Daoy (cell line): Measurements from ENCODE around the gene NECAB2. TPM values are rescaled to one million over a fixed set of nuclear protein-coding genes. Genes with fewer than 3 reads are reported as not detected.

ENCODE experiments used
- DNase-seq: peaks from one replicate; pipeline ENCODE4 v3.0.0-alpha.2; 2015; ENCODE audit warnings: low read depth
- total RNA-seq: library from RNA; depleted of rRNA; stranded (reverse); fragments of >200 nt; shearing (Covaris generic); gene quantifications from 2 replicates; pipeline ENCODE4 v1.2.3, GENCODE V29; 2014

The NECAB2 gene
- total RNA-seq, 1 experiment from 2014 or later, result not detected

DNA sequence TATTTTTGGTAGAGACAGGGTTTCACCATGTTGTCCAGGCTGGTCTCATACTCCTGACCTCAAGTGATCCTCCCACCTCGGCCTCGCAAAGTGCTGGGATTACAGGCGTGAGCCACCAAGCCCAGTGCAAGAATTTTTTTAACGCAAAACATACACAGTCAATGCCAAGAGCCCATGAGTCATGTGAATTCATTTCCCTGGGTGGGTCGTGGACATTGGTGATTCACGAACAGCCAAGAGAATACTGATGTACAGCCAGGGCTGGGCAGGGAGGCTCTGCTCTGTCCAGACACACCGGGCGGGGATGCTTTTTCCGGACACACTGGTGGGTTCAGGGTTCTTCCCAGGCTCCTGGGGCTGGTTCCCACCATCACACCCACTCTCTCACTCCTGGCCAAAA is 56.8 kb downstream of the NECAB2 start:
- DNase-seq, result no peak

DNA sequence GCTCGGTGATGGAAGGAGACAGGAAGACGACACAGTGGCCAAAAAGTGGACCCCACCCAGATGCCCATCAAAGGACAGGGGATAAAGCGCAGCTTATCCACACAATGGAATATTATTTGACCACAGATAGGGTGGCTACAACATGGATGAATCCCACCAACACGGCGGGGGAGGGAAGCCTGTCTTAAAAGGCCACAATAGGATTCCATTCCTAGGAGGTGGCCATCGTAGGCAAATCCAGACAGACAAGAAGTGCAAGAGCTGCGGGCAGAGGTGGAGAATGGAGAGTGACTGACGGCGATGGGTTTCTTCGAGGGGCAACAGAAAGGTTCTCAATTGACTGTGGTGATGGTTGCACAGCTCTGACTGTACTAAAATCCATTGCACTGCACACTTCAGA is 58.6 kb downstream of the NECAB2 start:
- no peak for DNase-seq

DNA sequence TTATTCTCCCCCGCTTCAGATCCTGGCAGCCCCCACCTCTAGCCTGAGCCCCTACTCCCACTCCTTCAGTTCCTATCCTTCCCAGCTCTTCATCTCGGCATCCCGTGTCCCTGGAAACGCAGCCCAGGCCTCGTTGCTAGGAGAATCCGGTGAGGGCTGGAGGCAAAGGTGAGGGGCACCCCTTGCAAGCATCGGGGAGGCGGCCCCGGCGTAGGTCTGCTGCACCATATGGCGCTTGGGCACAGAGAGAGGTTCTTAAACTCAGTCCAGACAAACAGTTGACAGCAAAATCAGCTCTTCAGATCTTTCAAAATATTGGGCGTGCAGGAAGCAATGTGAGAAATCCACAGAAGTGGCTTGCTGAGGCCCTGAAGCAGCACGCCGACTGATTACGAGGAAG is 59.6 kb downstream of the NECAB2 start:
- no peak for DNase-seq

DNA sequence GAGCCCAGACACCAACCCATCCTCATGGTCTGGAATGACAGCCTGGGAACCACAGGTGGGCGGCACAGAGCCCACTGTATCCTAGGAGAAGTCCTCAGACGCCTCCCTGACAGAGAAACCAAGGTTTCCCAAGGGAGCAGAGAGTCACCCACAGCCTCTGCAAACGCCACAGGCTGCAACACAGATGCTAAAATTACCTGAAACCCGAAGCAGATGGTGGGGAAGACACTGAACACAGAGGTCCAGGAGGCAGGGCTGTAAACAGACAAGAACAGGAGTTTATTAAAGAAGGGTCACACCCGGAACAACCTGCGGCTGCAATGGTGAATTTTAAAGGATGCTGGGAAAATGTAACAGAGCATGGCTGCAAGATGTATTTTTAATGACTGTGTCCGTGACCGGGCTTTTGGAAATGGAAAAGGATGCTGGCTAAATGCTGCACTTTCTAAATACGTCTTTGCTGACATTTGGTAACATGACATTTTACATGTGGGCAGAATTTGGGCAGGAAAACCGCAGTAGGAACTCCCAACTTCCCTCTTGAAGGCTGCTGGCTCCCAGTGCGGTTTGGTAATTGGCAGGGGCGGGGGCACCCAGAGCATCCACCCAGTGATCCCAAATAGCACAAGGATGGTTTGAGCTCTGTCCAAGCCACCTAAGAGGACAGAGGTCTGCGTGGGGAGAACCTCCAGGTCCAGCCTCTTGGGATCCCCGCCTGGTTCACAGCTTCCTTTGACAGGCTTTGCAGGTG is 61.4 kb downstream of the NECAB2 start:
- no peak for DNase-seq

DNA sequence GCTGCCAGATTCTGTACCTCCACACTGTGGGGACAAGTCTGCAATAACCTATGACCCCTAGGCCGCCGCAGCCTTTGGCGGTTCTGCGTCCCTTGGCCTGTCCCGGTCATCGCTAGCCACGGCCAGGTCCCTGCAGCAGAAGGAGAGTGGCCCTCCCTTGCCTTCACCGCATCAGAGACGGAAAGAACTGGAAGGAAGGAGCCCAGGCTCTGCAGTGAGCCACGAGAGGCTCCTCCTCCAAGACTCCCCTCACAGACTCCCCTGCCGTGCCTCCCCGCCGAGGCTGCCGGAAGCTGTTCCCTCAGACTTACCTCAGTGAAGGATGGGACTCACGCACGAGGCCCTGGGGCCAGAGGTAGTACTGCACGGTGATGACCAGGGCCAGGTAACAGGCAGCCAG is 63.5 kb downstream of the NECAB2 start:
- DNase-seq, result no peak

DNA sequence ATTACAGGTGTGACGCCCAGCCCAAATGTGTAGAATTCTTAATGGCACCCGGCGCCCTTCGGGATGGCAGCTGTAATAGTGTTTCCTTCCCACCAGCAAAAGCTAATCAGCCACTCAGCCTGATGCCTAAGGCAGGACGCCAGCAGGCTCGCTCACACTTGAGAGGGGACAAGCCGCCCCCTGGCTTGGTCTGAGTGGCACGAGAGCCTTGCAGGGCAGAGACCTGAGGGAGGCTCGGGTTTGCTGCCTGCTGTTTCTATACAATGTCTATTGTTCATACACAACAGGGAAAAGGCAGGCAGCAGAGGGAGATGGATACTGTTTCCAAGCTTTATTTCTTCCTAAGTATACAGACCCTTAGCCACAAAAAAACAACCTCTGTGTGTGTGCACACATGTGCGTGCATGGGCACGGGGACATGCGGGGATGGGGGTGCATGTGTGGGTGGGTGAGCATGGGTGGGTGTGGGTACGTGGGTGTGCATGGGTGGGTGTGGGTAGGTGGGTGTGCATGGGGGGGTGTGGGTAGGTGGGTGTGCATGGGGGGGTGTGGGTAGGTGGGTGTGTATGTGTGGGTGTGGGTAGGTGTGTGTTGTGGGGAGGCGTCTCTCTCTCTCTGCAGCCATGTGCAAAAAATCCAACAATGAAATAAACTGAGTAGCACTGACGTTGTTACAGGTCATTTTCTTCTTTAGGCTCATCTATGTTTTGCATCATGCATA is 64.6 kb downstream of the NECAB2 start:
- DNase-seq, result no peak

DNA sequence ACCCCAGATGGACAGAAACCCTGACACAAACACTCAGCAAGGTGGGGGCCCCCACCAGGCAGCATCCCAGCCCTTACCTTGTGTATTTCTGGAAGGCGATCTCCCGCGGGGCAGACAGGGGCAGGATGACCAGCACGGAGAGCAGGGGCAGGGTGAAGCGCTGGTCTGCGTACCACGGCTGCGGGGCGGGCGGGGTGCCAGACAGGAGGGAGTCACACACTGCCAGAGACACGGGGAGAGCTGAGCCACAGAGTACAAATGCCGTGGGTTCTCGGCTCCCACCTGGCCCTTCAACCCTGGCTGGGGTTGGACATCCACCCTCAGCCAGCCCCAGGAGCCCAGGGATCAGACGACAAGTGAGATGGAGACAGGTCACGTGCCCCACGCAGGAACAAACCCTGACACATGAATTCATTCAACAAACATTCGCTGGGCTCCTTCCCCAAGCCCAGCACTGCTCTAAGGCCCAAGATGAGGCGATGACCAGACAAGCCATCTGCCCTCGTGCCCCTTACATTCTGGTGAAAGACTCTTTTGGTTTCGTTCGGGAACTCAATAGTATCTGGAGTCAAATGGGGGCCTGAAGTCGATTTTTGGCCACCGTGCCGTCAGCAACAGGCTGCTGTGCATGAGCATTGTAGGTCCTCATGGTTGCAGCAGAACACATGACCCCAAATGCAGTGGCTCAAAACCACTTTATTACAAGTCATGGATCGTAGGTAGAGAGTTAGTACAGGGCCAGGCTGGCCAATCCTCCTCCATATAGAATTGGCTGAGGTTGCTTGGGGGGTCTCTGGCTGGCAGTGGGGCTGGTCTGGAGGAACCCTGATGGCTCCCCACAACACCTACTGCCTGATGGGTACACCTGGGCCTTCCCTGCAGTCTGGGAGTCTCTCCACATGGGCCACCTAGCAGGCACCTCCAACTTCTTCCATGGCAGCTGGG is 65.5 kb downstream of the NECAB2 start:
- DNase-seq, result no peak

DNA sequence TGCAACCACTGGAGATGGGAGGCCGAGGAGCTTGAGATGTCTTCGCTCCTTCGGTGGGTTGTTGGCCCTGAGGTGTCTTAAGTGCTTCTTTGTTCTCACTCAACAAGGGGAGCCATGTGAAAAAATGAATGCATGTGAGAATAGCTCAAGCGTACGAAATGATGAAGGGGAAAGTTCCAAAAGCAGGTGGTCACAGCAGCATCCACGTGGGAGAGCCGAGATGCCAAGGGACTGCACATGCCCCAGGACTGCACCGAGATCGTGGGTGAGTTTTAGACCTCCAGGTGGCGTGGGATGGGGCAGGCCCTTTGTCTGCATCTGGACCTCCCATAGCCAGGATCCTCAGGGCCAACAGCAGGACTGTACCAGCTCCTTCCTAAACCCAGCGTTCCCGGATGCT is 66.5 kb downstream of the NECAB2 start:
- no peak for DNase-seq

DNA sequence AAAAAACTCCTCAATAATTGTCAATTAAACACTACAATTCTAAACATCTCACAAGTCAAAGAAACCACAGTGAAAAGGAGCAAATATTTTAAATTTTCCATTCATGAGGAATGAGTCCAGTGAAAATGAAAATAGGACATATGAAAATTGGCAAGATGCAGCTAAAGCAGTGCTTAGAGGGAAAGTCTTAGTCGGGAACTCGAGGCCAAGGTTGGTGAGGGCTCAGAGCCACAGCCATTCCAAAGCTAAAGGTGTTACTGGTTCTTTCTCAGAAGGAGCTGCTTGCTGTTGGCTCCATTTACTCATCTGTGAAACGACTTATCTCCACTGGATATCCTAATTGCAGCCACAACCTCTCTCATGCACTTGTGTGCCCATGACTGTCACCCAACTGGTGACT is 68.1 kb downstream of the NECAB2 start:
- DNase-seq, result no peak

DNA sequence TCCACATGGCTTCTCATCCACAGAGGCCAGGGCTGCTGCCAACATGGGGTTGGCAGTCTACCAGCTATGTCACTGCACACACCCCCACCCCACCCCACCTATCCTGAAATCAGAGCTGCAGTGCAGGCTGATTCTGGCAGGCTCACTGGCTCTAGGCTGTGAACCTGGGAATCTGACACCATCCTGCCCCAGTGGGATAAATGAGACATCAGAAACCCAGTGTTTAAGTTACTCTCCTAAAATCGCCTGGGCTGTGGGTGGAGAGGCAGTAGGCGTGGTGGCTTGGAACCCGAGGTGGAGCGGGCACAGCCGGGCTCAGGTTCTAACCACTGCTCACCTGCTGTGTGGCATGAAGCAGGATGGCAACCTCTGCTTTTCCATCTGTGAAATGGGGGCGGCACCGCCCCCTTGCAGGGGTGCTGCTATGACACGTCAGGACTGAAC is 69.0 kb downstream of the NECAB2 start:
- peak; percentile 22 for DNase-seq

DNA sequence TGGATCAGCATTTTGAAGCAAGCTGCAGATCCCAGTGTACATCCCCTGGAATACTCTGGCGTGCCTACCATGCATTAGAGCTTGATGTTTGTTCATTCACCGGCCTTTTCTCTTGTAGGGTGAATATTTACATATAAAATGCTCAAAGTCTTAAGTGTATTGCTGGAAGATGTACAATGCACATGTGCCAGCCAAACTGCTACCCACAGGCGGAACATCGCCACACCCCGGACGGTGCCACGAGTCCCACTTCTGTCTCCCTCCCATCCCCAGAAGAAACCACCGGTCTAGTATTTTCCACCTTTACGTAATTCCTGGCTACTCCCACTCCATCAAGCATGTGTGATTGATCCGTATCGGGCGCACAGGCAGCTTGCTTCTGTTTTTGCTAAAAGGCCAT is 70.4 kb downstream of the NECAB2 start:
- no peak for DNase-seq

DNA sequence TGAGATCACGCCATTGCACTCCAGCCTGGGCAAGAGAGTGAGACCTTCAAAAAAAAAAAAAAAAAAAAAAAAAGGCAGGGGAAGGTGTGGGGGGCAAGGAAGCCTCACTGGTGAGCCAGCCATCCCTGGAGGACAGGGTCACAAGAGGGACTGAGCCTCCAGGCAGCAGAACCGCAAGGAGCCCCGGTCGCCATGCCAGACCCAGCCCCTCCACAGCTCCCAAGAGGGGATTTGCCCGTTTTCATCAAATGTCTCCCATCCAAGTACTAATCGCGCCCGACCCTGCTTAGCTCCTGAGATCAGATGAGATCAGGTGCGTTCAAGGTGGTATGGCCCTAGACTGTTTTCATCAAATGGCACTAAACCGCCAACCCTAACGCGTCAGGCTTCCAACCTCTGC is 71.7 kb downstream of the NECAB2 start:
- no peak for DNase-seq

DNA sequence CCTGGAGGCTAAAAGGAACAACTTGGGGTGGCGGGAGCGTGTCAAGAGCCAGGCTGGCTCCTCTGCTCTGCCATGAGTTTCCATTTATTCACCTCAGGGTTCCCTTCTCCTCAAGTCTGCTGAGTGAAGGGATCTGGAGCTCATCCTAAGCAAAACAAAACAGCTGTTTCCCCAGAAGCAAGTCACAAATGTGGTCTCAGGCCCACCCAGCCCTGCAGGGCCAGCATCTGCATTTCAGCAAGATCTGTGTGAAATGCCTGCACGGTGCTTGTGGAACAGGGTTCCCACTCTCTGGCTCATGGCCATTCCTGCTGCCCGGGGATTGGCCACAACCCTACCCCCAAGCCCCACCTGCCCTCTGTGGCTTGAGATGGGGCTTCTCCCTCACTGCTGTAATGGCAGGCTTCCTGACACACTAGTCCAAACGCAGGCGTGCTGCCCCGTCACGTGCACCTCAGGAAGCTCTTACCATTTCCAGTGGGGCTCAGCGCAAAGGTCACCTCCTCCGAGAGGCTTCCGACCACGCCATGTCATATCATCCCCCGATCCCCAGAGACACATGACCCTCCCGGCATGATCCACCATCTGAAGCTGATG is 72.3 kb downstream of the NECAB2 start:
- DNase-seq, result no peak

DNA sequence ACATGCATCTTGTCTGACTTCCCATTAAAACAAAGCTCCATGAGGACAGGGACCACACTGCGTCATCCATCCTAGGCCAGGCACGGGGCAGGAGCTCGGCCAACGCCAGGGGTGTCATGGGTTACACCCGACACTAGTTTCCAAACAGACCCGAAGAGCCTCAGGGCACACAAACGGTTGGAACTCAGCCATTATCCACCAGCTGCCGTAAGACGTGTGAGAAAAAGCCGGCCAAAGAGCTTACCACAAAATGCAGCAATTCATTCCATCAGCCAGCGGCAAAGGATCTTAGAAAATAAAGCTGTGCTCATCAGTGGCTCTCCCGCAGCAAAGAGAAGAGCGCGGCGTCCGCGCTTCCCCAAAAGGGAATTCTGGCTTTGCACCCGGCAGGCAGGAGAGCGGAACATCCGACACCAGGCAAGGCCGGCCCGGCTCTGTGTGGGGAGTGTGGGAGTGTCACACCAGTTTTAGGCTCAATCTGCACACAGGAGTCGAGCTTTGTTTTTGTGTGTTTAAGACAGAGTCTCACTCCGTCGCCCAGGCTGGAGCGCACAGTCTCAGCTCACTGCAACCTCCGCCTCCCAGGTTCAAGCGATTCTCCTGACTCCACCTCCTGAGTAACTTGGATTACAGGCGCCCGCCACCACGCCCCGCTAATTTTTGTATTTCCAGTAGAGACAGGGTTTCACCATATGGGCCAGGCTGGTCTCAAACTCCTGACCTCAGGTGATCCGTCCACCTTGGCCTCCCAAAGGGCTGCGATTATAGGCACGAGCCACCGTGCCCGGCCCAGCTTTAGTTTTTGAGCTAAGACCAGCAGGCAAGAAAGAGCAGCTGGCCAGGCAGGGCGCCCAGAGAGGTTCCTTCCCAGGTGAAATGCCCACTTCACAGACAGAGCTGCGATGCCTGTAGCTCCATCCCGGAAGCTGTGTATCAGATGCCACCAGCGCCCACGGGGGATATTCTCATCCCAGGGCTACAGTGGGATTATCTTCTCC is 73.1 kb downstream of the NECAB2 start:
- peak; percentile 57 for DNase-seq

DNA sequence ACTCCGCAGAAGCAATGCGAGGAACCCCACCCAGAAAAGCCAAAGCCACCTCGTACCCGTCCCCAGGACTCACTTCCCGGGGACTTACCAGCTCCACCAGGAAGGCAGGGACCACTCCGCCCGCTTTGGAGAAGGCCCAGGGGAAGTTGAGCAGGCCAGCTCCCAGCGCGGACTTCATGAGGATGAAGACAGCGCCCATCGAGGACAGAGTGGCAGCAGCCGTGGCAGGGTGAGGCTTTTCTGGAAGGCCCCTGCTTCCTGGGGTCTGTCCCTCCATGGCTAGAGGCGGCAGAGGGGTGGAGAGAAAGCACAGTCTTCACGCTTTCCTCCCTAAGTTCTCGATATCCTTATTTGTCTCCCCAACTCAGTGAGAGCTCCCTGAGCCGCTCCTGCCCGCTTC is 73.8 kb downstream of the NECAB2 start:
- no peak for DNase-seq

DNA sequence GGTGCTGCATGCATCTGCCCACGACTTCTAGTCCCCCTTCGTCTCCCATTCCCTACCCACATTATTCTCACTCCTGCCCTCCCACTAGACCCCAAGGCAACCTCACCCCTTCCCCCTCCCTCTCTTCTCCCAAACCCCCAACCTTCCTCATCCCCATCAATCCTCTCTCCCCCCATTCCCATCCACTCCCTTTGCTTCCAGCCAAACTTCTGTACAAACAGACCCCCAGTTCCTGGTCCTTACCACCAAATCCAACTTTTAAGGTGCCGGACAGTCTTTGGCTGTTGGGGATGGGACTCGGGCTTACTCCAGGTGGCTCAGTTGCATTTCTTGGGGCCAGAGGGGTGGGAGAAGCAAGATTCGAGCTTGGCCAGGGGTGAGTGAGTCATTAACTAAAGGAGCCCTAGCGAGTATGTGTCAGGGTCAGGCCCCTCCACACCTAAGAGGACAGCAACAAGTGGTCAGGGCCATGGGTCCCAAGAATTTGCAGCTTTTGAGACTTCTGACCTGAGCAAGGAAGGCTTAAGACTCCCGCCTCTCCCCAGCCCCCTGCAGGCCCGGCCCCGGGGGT is 74.3 kb downstream of the NECAB2 start, which contains the start of gene SLC38A8:
SLC38A8 (minus strand) TSS at position 488 of the 571 bp plus-strand sequence. CDS start 638 bp downstream, outside the sequence.
- no peak for DNase-seq

DNA sequence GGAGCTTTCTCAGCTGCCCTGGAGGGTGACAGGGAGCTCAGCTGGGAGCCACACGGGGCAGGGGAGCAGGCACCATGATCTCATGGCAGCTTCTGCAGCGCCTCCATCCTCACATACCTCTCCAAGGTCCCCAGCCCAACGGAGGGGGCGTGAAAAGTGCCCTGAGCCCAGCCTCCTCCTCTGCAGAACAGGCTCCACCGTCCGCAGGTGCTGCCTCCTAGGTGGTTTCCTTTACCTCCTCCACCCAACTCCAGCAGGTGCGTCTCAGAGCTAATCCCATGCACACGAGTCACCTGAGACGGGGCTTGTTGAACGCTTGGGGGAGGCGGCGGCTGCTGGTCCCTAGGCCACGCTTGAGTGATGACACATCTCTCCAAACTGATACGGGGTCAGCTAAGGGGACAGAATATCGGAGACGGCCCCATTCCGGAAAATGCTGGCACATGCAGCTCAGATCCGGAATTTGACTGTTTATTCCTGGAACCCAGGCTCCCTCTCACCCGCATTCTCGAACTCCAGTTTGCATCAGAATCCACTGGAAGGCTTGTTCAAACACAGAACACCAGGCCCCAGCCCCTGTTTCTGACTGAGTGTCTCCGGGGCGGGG is 74.9 kb downstream of the NECAB2 start:
- no peak for DNase-seq

DNA sequence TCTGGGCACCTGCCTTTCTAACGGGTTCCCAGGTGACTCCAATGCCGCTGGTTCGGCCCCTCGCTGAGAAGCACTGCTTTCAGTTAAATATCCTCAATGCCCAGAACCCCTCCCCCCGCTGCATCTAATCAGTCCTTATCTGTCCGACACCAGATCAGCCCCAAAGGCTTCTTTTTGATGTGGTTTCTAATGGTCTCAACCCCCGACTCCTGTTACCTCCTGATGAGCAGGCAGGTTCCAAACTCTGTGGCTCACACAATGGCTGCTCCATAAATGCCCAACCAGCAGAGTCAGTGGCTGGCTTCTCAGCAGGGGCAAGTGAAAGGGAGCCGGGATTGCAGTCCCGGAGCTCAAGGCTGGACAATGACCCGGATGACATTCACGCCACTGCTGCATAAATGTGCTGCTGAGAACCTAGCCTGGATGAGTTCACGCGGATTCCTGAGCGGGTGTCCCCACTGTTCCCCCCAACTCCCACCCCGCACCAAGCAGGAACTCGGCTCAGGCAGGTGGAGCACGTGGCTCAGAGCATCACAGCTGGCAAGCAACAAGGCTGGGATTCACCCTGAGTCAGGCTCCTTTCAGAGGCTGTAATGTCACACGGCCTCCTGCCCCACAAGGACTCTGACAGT is 75.6 kb downstream of the NECAB2 start:
- no peak for DNase-seq

DNA sequence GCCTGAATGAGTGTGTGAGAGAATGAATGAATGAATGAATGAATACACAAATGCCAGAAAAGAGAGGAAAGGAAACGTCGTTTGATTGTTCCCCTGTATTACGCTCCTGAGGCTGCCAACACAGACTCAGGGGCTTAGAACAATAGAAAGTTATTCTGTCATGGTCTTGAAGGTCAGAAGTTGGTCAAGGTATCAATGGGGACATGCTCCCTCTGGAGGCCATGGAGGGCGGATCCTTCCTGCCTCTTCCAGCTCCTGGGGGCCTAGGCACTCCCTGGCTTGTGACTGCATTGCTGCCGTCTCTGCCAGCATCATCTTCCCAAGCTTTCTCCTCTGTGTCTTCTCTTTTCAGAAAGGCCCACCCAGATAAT is 76.1 kb downstream of the NECAB2 start:
- peak; percentile 30 for DNase-seq
